ENCODE data around the gene MYCBP2. TPM values are rescaled to one million over a fixed set of nuclear protein-coding genes. Genes with fewer than 3 reads are reported as not detected.

Gene MYCBP2
- total and polyA plus RNA-seq, 2 experiments from 2014 or later = 23.3 to 63.3 TPM

GRCh38 chr13:77219401-77219800 lies 107.5 kb downstream of the MYCBP2 start:
- Histone ChIP-seq H3K4me1 (ENCODE audit: insufficient read depth) (no peaks in the 10 kb centered on the region), H3K9me2 (replicated peaks; ENCODE audit: insufficient read depth) (no peaks in the 10 kb centered on the region), H4K20me1 (ENCODE audit: insufficient read depth, poor library complexity, severe bottlenecking) (no peaks in the 10 kb centered on the region), H2AFZ (no peak overlapping the region), H3K79me2 (no peaks in the 10 kb centered on the region), H3K4me2 (no peak overlapping the region), H3K27me3 (no peaks in the 10 kb centered on the region), H3K4me3 (no peak overlapping the region), H3K9me3 (ENCODE audit: low read depth) (no peaks in the 10 kb centered on the region), H3K36me3 (replicated peaks; ENCODE audit: insufficient read depth, low read depth) (no peaks in the 10 kb centered on the region), H3K27ac (no peak overlapping the region)
- no peak for DNase-seq (ENCODE audit: low spot score)
- no peak for TF ChIP-seq EZH2phosphoT487 (IDR thresholded peaks at IDR 0.05; ENCODE audit: low read depth, severe bottlenecking, unreplicated experiment)
- TF ChIP-seq EZH2 (IDR thresholded peaks at IDR 0.05; ENCODE audit: borderline replicate concordance) = no peak
- no peak for TF ChIP-seq CTCF (IDR thresholded peaks at IDR 0.05; ENCODE audit: poor library complexity)
- 85% methylated on average over 2 of the region's 2 CpGs for WGBS (ENCODE audit: low lambda C conversion rate, missing lambda C conversion rate)

- Histone ChIP-seq H2AFZ (no peak overlapping the region), H3K36me3 (replicated peaks; ENCODE audit: insufficient read depth, low read depth) (no peaks in the 10 kb centered on the region), H4K20me1 (ENCODE audit: insufficient read depth, poor library complexity, severe bottlenecking) (no peaks in the 10 kb centered on the region), H3K27me3 (no peaks in the 10 kb centered on the region), H3K4me3 (no peak overlapping the region), H3K4me2 (no peak overlapping the region), H3K79me2 (no peaks in the 10 kb centered on the region), H3K4me1 (ENCODE audit: insufficient read depth) (no peaks in the 10 kb centered on the region), H3K27ac (no peak overlapping the region), H3K9me3 (ENCODE audit: low read depth) (no peaks in the 10 kb centered on the region), H3K9me2 (replicated peaks; ENCODE audit: insufficient read depth) (no peaks in the 10 kb centered on the region)
- no peak for DNase-seq (ENCODE audit: low spot score)
- TF ChIP-seq EZH2 (IDR thresholded peaks at IDR 0.05; ENCODE audit: borderline replicate concordance) (no peak), CTCF (IDR thresholded peaks at IDR 0.05; ENCODE audit: poor library complexity) (no peak)
- 81% methylated on average over 4 of the region's 4 CpGs for WGBS (ENCODE audit: low lambda C conversion rate, missing lambda C conversion rate)
These were observed 108.6 kb downstream of the MYCBP2 start for GRCh38 chr13:77218274-77218673.

- H3K27ac ChIP-seq = no peak overlapping the region
- no peaks in the 10 kb centered on the region for H3K79me2 ChIP-seq
- DNase-seq (ENCODE audit: low spot score) = no peak
- no peak for TF ChIP-seq EZH2 (IDR thresholded peaks at IDR 0.05; ENCODE audit: borderline replicate concordance)
- TF ChIP-seq CTCF (IDR thresholded peaks at IDR 0.05; ENCODE audit: poor library complexity) = no peak
- no peak for TF ChIP-seq EZH2phosphoT487 (IDR thresholded peaks at IDR 0.05; ENCODE audit: low read depth, severe bottlenecking, unreplicated experiment)
- H3K9me3 ChIP-seq (ENCODE audit: low read depth) = no peaks in the 10 kb centered on the region
- H3K4me2 ChIP-seq = no peak overlapping the region
- H3K4me1 ChIP-seq (ENCODE audit: insufficient read depth) = no peaks in the 10 kb centered on the region
- 98% methylated on average over 2 of the region's 2 CpGs for WGBS (ENCODE audit: low lambda C conversion rate, missing lambda C conversion rate)
- no peaks in the 10 kb centered on the region for H3K36me3 ChIP-seq (replicated peaks; ENCODE audit: insufficient read depth, low read depth)
- H3K4me3 ChIP-seq = no peak overlapping the region
- no peaks in the 10 kb centered on the region for H3K9me2 ChIP-seq (replicated peaks; ENCODE audit: insufficient read depth)
- no peak overlapping the region for H2AFZ ChIP-seq
- H4K20me1 ChIP-seq (ENCODE audit: insufficient read depth, poor library complexity, severe bottlenecking) = no peaks in the 10 kb centered on the region
- H3K27me3 ChIP-seq = no peaks in the 10 kb centered on the region
These were observed 111.4 kb downstream of the MYCBP2 start for GRCh38 chr13:77215543-77215942.

GRCh38 chr13:77213644-77214043 lies 113.2 kb downstream of the MYCBP2 start:
- H4K20me1 ChIP-seq (ENCODE audit: insufficient read depth, poor library complexity, severe bottlenecking) = no peaks in the 10 kb centered on the region
- H3K4me2 ChIP-seq = no peak overlapping the region
- TF ChIP-seq CTCF (IDR thresholded peaks at IDR 0.05; ENCODE audit: poor library complexity) (no peak), EZH2phosphoT487 (IDR thresholded peaks at IDR 0.05; ENCODE audit: low read depth, severe bottlenecking, unreplicated experiment) (no peak), EZH2 (IDR thresholded peaks at IDR 0.05; ENCODE audit: borderline replicate concordance) (no peak)
- H2AFZ ChIP-seq = no peak overlapping the region
- H3K4me1 ChIP-seq (ENCODE audit: insufficient read depth) = no peaks in the 10 kb centered on the region
- no peaks in the 10 kb centered on the region for H3K9me2 ChIP-seq (replicated peaks; ENCODE audit: insufficient read depth)
- no peaks in the 10 kb centered on the region for H3K79me2 ChIP-seq
- H3K27me3 ChIP-seq = no peaks in the 10 kb centered on the region
- H3K27ac ChIP-seq = no peak overlapping the region
- 93% methylated on average over 5 of the region's 5 CpGs for WGBS (ENCODE audit: low lambda C conversion rate, missing lambda C conversion rate)
- DNase-seq (ENCODE audit: low spot score) = no peak
- no peak overlapping the region for H3K4me3 ChIP-seq
- H3K9me3 ChIP-seq (ENCODE audit: low read depth) = no peaks in the 10 kb centered on the region
- H3K36me3 ChIP-seq (replicated peaks; ENCODE audit: insufficient read depth, low read depth) = no peaks in the 10 kb centered on the region

Data from hepatocyte (in vitro differentiated cells).